ENCODE results near the gene VTI1A.
"Not testable (repeated sequence)": the region's sequence is repeated elsewhere in the genome, so short reads cannot be mapped to it uniquely, and the experiment has no call there.

Gene VTI1A

DNA sequence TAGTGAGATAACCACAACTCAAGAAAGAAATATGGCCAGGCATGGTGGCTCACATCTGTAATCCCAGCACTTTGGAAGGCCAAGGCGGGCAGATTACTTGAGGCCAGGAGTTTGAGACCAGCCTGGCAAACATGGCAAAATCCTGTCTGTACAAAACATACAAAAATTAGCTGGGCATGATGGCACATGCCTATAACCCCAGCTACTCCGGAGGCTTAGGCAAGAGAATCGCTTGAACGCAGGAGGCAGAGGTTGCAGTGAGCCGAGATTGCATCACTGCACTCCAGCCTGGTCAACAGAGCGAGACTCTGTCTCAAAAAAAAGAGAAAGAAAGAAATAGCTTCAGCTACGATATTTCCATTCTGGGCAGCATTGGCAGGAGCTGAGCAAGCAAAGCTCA, 143.8 kb downstream of the VTI1A start:
- DNase-seq = not testable (repeated sequence)

GRCh38 chr10:112593023-112593422, 146.0 kb downstream of the VTI1A start:
- DNase-seq = no peak

DNA sequence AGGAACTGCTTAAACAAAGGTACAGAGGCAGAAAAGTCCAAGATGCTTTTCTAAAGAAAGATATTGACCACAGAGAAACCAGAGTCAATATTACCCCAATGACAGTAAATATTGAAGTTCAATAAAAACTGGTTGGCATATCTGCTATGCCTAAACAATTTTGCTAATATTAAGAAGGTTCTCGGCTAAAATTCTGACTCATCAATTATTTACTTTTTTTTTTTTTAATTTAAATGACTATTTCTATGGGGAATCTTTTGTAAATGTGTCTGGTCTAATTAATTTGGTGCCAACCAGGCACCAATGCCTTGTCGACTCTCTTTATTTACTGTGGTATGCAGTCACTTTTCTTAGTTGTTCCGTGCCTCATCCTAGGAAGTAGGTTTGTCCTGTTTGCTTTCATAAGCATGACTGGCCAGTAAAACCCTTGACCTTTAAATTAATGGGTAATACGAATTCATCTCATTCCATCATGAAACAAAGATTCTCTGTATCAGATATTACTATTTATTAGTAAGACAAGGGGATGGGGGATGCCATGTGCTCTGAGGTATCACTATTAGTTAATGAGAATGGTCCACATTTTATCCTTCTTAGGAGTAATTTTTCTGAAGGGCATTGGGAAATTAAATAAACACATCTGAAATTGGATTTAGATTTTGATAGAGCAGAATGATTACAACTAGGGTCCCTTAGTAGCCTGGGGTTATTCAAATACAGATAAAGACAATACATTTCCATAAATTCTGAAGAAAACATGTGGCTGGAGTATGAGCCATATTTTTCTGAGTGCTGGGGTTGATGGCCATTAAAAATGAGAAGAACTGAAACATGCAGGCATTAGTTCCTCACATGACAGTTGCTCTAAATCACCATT, 154.4 kb downstream of the VTI1A start:
- no peak for DNase-seq

GRCh38 chr10:112603062-112603461, 156.0 kb downstream of the VTI1A start:
- no peak for DNase-seq

- DNase-seq = no peak
Measured at GRCh38 chr10:112605063-112605462, 158.0 kb downstream of the VTI1A start.

- DNase-seq = no peak
Measured at GRCh38 chr10:112607506-112607905, 160.5 kb downstream of the VTI1A start.

GRCh38 chr10:112613620-112614019, 166.6 kb downstream of the VTI1A start:
- no peak for DNase-seq

DNA sequence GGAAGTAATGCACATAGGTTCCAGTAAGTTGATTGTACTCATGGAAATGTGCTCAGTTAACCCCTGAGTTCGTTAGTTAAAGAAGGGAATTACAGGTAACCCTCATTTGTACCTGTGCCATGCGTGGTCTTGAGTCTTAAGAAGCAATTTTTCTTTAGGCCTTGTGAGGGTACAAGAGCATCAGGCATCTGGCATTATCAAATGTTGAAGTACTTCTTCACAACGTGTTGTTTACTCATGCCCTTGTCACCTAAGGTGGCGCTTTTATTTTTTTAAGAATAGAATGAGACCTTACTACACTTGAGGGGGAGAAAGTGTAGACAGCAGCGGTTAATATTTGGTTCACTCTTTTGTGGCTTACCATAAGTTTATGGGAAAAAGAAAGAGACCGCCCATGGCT, 167.1 kb downstream of the VTI1A start:
- no peak for DNase-seq

DNA sequence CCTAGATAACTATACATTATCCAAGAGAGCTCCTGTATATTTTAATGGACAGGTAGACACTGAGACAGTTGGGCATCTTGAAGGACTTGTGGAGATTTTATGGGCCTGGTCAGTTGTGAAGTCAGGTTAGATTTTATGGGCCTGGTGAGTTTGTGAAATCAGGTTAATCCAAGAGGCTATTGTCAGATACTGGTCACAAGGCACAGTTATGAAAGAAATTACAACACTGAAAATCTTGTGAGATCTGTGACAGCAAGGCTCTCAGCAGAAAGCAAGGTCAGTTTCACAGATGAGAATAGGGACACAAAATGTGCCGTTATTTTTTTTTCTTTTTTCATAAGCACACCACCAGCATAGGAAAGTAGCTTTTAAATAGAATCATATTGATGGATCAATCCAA, 167.6 kb downstream of the VTI1A start:
- no peak for DNase-seq

DNA sequence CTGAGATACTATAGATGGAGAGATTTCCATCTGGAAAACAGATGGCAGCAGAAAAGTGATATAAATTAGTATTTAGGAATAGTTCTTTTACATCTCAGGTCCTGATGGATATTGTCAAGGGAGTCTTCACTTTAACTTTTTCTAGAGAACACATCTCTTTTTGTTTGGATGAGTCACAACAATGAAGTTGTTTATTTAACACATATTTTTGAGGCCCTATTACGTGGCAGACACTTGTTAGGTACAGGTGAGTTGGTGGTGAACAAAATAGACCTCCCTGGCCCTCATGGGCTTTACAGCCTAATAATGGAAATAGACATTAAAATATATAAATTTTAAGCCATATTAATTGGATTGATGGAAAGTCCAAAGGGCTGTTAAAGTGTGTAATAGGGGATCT, 168.3 kb downstream of the VTI1A start:
- no peak for DNase-seq

GRCh38 chr10:112616647-112617046, 169.6 kb downstream of the VTI1A start:
- DNase-seq = no peak

GRCh38 chr10:112618814-112619213, 171.8 kb downstream of the VTI1A start:
- DNase-seq = no peak

GRCh38 chr10:112619556-112619955, 172.5 kb downstream of the VTI1A start:
- no peak for DNase-seq

DNA sequence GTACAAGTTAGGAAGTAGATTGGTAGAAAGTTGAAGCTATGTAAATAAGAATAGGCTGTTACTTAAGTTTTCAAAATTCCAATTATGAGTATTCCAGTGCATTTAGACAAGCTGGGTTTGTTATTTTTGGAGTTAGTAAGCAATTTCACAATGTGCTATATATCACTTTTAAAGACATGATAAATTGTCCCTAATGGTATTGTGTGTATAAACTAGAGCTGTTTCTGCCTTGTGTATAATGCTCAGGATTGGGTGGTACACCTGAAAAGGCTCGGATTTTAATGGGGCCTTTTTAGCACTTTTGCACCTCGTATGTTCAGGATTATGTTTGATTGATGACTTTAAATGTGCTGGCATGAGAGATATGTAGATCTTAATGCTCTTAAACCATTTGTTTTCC, 175.8 kb downstream of the VTI1A start:
- DNase-seq = no peak

DNA sequence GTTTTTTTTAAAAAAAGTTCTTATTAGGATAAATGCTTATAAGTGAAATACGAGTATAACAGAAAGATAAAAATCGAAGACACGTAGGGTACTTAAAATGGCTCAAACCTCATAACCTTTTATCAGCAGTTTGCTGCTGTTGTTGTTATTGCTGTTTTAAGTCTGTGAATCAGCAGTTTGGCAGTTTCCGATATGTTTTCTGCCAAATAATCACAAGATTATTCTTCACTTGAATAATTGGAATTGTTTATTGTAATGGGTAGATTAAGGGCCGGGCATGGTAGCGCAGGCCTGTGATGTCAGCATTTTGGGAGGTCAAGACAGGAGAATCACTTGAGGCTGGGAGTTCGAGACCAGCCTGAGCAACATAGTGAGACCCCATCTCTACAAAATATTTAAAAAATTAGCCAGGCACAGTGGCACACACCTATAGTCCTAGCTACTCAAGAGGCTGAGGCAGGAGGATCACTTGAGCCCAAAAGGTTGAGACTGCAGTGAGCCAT, 177.6 kb downstream of the VTI1A start:
- no peak for DNase-seq

DNA sequence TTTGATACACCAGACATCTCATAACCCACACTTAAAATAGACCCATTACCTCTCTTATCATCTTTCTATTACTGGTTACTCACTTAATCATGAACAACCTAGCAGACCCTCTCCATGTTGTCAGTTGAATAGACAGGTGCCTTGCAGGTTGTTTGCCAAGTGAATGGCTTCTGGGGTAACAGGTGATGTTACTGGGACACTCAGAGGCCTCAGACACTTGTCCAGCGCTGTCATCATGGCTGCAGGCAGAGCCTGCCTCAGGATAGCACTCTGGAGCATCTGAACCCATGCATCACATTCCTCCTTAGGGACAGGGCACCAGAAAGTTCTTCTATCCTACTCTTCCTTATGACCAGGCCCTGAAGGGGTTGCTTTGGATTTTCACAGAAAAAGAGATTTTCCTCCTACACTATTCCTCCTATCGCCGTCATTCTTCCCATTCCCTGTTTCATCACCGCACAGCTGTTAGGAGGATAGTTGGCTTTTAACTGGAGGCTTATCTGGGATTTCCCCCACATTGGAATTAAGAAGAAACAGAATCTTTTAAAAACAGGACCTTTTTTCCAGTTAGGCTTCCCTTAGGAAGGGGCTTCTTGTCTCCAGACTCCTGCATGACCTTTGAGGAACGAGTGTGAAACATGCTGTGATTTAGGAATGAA, 182.1 kb downstream of the VTI1A start:
- DNase-seq = no peak

GRCh38 chr10:112631501-112632400, 184.7 kb downstream of the VTI1A start:
- DNase-seq = no peak

GRCh38 chr10:112634096-112634830, 187.2 kb downstream of the VTI1A start:
- DNase-seq = no peak

DNA sequence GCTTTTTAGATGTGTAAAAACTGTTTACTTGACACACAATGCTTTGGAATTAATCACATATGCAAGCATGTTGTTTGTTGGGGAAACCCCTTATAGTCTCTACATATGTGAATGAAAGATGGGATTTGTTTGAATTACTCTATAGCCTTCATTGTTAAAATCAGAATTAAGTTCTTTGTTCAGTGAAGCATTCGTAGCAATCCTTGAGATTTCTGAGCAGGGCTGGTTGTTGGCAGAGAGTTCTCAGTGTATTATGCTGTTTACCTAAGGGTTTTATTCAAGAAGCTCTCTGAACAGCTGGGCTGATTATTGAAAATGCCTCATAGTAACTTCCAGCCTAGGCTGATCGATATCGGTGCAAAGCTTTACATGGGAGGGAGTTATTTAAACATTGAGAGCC, 190.9 kb downstream of the VTI1A start:
- DNase-seq = no peak

- DNase-seq = no peak
Measured at GRCh38 chr10:112639298-112639697, 192.3 kb downstream of the VTI1A start.

GRCh38 chr10:112640638-112641037, 193.6 kb downstream of the VTI1A start:
- DNase-seq = no peak

- no peak for DNase-seq
Measured at GRCh38 chr10:112643600-112644264, 196.7 kb downstream of the VTI1A start.

All from SIG-M5 (cell line).